Stomach (tissue), 4 donors: ENCODE data around the gene PTGDS.

Source experiments
- EP300 ChIP-seq: sonication (generic); formaldehyde crosslinking; IDR thresholded peaks from one replicate; pipeline ENCODE4 v1.6.1; 2017; ENCODE audit warnings: antibody characterized with exemption
- TF ChIP-seq, protein P1 (sequence below), 7 experiments: fragments of 450-650 bp in 4 of 7; fragments of 200-600 bp in 3 of 7; sonication (generic) in 3 of 7; IDR thresholded peaks; one replicate each; pipeline ENCODE4 v1.5.1; 2016 to 2019; ENCODE audit warnings: antibody characterized with exemption in 7 of 7, control low read depth in 2 of 7, mild to moderate bottlenecking in 1 of 7

DNA sequence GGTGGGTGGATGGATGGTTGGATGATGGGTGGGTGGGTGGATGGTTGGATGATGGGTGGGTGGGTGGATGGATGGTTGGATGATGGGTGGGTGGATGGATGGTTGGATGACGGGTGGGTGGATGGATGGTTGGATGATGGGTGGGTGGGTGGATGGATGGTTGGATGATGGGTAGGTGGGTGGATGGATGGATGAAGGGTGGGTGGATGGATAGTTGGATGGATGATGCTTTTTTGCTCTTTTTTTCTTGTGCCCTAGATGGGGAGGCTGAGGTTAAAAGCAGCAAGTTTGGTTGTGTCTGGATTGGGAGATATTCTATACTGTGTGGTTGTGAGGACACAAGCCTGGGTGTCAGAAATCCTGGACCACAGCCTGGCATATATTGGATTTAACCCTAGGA is 19.8 kb upstream of the PTGDS start:
- no peak for TF ChIP-seq EP300
- TF ChIP-seq, protein P1, sequence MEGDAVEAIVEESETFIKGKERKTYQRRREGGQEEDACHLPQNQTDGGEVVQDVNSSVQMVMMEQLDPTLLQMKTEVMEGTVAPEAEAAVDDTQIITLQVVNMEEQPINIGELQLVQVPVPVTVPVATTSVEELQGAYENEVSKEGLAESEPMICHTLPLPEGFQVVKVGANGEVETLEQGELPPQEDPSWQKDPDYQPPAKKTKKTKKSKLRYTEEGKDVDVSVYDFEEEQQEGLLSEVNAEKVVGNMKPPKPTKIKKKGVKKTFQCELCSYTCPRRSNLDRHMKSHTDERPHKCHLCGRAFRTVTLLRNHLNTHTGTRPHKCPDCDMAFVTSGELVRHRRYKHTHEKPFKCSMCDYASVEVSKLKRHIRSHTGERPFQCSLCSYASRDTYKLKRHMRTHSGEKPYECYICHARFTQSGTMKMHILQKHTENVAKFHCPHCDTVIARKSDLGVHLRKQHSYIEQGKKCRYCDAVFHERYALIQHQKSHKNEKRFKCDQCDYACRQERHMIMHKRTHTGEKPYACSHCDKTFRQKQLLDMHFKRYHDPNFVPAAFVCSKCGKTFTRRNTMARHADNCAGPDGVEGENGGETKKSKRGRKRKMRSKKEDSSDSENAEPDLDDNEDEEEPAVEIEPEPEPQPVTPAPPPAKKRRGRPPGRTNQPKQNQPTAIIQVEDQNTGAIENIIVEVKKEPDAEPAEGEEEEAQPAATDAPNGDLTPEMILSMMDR (IDR thresholded peaks at IDR 0.05) = no peak
